ENCODE data around the gene SAT2.

Gene SAT2

GRCh38 chr17:7577327-7578199, 50.1 kb downstream of the SAT2 start:
- H3K9ac ChIP-seq (ENCODE audit: low read length), result no peak overlapping the region
- no peak overlapping the region for H3K4me3 ChIP-seq (ENCODE audit: low read length)
- H3K27ac ChIP-seq (ENCODE audit: low read length), result no peak overlapping the region
- peaks cover 54% of the 10 kb centered on the region for H3K36me3 ChIP-seq (ENCODE audit: control insufficient read depth, low read depth, low read length)
- H3K9me3 ChIP-seq (ENCODE audit: control insufficient read depth, low read depth, low read length), result no peaks in the 10 kb centered on the region
- no peaks in the 10 kb centered on the region for H3K27me3 ChIP-seq (ENCODE audit: control insufficient read depth, insufficient read depth, low read length)
- H3K4me1 ChIP-seq (ENCODE audit: control insufficient read depth, low read depth, low read length), result peaks cover 15% of the 10 kb centered on the region

DNA sequence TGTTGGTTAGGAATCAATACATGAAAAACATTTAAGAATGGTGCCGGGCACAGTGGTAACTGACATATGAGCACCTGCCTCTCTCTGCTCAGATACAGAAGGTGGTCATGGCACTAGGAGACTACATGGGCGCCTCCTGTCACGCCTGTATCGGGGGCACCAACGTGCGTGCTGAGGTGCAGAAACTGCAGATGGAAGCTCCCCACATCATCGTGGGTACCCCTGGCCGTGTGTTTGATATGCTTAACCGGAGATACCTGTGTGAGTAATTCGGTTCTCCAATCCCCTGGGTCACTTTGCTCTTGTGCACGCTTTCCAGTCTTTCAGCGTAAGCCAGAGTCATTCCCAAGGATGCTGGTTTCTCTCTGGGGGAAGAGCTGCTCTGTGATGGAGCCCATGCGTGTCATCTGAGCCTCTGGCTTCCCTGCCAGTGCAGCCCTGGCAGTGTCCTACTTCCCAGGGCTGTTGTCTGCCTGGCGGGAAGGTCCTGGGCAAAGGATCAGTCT, 51.1 kb downstream of the SAT2 start:
- no peak overlapping the region for H3K4me3 ChIP-seq (ENCODE audit: low read length)

More for the DNA sequence above, 51.1 kb downstream of the SAT2 start:
- H3K9ac ChIP-seq (ENCODE audit: low read length), result no peak overlapping the region
- H3K27me3 ChIP-seq (ENCODE audit: control insufficient read depth, insufficient read depth, low read length), result no peaks in the 10 kb centered on the region
- H3K4me1 ChIP-seq (ENCODE audit: control insufficient read depth, low read depth, low read length), result peaks cover 13% of the 10 kb centered on the region
- H3K27ac ChIP-seq (ENCODE audit: low read length), result no peak overlapping the region
- H3K36me3 ChIP-seq (ENCODE audit: control insufficient read depth, low read depth, low read length), result peaks cover 54% of the 10 kb centered on the region
- no peaks in the 10 kb centered on the region for H3K9me3 ChIP-seq (ENCODE audit: control insufficient read depth, low read depth, low read length)
